ENCODE data around the gene UBASH3A. TPM values are rescaled to one million over a fixed set of nuclear protein-coding genes. Genes with fewer than 3 reads are reported as not detected.

The UBASH3A gene
- polyA plus RNA-seq, 2 of the 4 experiments (the other 2 are of a cell fraction), result not detected

DNA sequence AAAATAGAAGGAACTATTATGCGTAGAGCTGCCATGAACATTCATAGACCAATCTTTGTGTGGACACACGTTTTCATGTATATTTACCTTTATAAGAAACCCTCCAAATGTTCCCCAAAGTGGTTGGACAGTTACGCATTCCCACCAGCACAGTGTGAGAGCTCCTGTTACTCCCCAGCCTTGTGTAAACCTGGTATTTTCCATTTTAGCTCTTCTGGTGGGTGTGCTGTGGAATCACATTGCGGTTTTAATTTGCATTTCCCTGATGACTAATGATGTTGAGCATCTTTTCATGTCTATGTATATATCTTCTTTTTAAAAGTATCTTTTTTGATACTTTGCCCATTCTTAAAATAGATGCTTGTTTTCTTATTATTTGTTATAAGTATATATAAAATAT lies 3.2 kb upstream of the UBASH3A start:
- TF ChIP-seq, protein P1, sequence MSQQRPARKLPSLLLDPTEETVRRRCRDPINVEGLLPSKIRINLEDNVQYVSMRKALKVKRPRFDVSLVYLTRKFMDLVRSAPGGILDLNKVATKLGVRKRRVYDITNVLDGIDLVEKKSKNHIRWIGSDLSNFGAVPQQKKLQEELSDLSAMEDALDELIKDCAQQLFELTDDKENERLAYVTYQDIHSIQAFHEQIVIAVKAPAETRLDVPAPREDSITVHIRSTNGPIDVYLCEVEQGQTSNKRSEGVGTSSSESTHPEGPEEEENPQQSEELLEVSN (IDR thresholded peaks at IDR 0.05; ENCODE audit: borderline replicate concordance, low read depth), result no peak
- Histone ChIP-seq H3K9me3 (no peaks in the 10 kb centered on the region), H3K27ac (no peak overlapping the region), H3K4me1 (no peaks in the 10 kb centered on the region), H3K4me3 (no peak overlapping the region), H3K4me2 (no peak overlapping the region)
- ChIA-PET CTCF (interaction anchor here (2.2 kb wide), 1 partner anchor 11 kb away, joined by 6 read pairs; no protein-coding TSS in a partner anchor), POLR2A (no interaction called here)
- DNase-seq (ENCODE audit: low read depth in 1 of 2, low spot score in 1 of 2) (no peak), ATAC-seq (no peak), FAIRE-seq (no peak)
- 58% methylated on average over 4 of the region's 4 CpGs for whole genome bisulfite sequencing (ENCODE audit: missing lambda C conversion rate)

DNA sequence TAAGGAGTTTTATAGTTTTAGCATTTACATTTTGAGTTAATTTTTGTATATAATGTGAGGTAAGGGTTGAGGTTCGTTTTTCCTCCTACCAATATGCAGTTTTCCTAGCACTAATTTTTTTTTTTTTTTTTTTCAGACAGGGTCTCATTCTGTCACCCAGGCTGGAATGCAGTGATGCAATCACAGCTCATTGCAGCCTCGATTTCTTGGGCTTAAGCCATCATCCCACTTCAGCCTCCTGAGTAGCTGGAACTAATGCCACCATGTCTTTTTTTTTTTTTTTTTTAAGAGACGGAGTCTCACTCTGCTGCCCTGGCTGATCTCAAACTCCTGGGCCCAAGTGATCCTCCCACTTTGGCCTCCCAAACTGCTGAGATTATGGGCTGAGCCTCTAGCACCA lies 2.5 kb upstream of the UBASH3A start:
- no peak overlapping the region for H3K4me2 ChIP-seq
- TF ChIP-seq, protein P2, sequence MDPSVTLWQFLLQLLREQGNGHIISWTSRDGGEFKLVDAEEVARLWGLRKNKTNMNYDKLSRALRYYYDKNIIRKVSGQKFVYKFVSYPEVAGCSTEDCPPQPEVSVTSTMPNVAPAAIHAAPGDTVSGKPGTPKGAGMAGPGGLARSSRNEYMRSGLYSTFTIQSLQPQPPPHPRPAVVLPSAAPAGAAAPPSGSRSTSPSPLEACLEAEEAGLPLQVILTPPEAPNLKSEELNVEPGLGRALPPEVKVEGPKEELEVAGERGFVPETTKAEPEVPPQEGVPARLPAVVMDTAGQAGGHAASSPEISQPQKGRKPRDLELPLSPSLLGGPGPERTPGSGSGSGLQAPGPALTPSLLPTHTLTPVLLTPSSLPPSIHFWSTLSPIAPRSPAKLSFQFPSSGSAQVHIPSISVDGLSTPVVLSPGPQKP (IDR thresholded peaks at IDR 0.05; ENCODE audit: low read depth, low read length), result no peak
- TF ChIP-seq FOSB (CRISPR knock-in tag; IDR thresholded peaks at IDR 0.05), result no peak
- no peak for TF ChIP-seq HOXB5 (CRISPR knock-in tag; IDR thresholded peaks at IDR 0.05)
- TF ChIP-seq NFE2L2 (conservative IDR thresholded peaks at IDR 0.05; ENCODE audit: low read length), result no peak
- TF ChIP-seq, protein P3, sequence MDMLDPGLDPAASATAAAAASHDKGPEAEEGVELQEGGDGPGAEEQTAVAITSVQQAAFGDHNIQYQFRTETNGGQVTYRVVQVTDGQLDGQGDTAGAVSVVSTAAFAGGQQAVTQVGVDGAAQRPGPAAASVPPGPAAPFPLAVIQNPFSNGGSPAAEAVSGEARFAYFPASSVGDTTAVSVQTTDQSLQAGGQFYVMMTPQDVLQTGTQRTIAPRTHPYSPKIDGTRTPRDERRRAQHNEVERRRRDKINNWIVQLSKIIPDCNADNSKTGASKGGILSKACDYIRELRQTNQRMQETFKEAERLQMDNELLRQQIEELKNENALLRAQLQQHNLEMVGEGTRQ (IDR thresholded peaks at IDR 0.05), result no peak
- no peak for TF ChIP-seq TFCP2L1 (CRISPR knock-in tag; IDR thresholded peaks at IDR 0.05)
- TF ChIP-seq NR3C1 (IDR thresholded peaks at IDR 0.05), result no peak
- TF ChIP-seq RARB (CRISPR knock-in tag; IDR thresholded peaks at IDR 0.05), result no peak
- TF ChIP-seq, protein P4, sequence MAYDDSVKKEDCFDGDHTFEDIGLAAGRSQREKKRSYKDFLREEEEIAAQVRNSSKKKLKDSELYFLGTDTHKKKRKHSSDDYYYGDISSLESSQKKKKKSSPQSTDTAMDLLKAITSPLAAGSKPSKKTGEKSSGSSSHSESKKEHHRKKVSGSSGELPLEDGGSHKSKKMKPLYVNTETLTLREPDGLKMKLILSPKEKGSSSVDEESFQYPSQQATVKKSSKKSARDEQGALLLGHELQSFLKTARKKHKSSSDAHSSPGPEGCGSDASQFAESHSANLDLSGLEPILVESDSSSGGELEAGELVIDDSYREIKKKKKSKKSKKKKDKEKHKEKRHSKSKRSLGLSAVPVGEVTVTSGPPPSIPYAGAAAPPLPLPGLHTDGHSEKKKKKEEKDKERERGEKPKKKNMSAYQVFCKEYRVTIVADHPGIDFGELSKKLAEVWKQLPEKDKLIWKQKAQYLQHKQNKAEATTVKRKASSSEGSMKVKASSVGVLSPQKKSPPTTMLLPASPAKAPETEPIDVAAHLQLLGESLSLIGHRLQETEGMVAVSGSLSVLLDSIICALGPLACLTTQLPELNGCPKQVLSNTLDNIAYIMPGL (CRISPR knock-in tag; IDR thresholded peaks at IDR 0.05; ENCODE audit: borderline replicate concordance), result no peak
- no peak for TF ChIP-seq MYC (IDR thresholded peaks at IDR 0.05; ENCODE audit: borderline replicate concordance, low read length)
- TF ChIP-seq RAD21 (conservative IDR thresholded peaks at IDR 0.05 in 1 of 2, IDR thresholded peaks at IDR 0.05 in 1 of 2), result no peak
- TF ChIP-seq CBX8 (IDR thresholded peaks at IDR 0.05), result no peak
- no peak for TF ChIP-seq JUNB (IDR thresholded peaks at IDR 0.05)
- TF ChIP-seq HDAC2 (IDR thresholded peaks at IDR 0.05), result no peak
- no peak for TF ChIP-seq PHF8 (IDR thresholded peaks at IDR 0.05; ENCODE audit: borderline replicate concordance, low read depth)
- H3K4me1 ChIP-seq, result no peaks in the 10 kb centered on the region
- ChIA-PET POLR2A (no interaction called here), CTCF (interaction anchor here (0.7 to 2.2 kb wide), 2 partner anchors 7 to 11 kb away, joined by 3 to 6 read pairs; no protein-coding TSS in a partner anchor)
- ATAC-seq (no peak), FAIRE-seq (no peak), DNase-seq (ENCODE audit: low read depth in 1 of 2, low spot score in 1 of 2) (no peak)
- no peaks in the 10 kb centered on the region for H3K9me3 ChIP-seq
- no peak overlapping the region for H3K27ac ChIP-seq
- H3K4me3 ChIP-seq, result no peak overlapping the region
- 33% methylated on average over 3 of the region's 3 CpGs for WGBS (ENCODE audit: missing lambda C conversion rate)

DNA sequence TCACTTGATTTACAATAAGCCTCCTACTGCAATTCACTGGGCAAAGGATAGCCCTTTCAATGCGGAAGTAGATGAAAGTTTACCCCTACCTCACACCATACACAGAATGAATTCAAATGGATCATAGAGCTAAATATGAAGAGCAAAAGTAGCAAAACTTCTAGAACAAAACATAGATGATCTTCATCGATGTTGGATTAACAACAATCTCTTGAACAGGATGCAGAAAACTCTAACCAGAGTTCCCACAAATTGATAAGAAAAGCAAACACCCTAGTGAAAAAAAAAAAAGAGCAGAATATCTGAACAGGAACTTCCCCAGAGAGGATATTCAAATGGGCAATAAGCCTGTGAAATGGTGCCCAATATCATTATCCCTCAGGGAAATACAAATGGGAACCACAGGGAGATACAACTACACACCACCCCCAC lies 1.9 kb upstream of the UBASH3A start:
- no peak overlapping the region for H3K4me2 ChIP-seq
- no peak for ATAC-seq
- H3K27ac ChIP-seq, result no peak overlapping the region
- ChIA-PET CTCF (interaction anchor here (0.7 kb wide), 1 partner anchor 8 kb away, joined by 3 read pairs; no protein-coding TSS in a partner anchor), POLR2A (no interaction called here)
- TF ChIP-seq MYC (IDR thresholded peaks at IDR 0.05; ENCODE audit: borderline replicate concordance, low read length) (no peak), EHMT2 (IDR thresholded peaks at IDR 0.05; ENCODE audit: low read depth) (no peak), HOXB5 (CRISPR knock-in tag; IDR thresholded peaks at IDR 0.05) (no peak), RAD21 (conservative IDR thresholded peaks at IDR 0.05 in 1 of 2, IDR thresholded peaks at IDR 0.05 in 1 of 2) (no peak), SREBF2 (IDR thresholded peaks at IDR 0.05) (no peak), POLR2AphosphoS2 (conservative IDR thresholded peaks at IDR 0.05; ENCODE audit: low read length) (no peak), RFX5 (IDR thresholded peaks at IDR 0.05) (no peak), ZSCAN20 (CRISPR knock-in tag; IDR thresholded peaks at IDR 0.05) (no peak), NR3C1 (IDR thresholded peaks at IDR 0.05) (no peak), TFCP2L1 (CRISPR knock-in tag; IDR thresholded peaks at IDR 0.05) (no peak), CHD2 (IDR thresholded peaks at IDR 0.05; ENCODE audit: low read length, partially characterized antibody) (no peak), JUNB (IDR thresholded peaks at IDR 0.05) (no peak), ZFP36 (IDR thresholded peaks at IDR 0.05; ENCODE audit: borderline replicate concordance, partially characterized antibody) (no peak), RNF2 (IDR thresholded peaks at IDR 0.05; ENCODE audit: borderline replicate concordance, low read depth) (no peak), CBX8 (IDR thresholded peaks at IDR 0.05) (no peak), EHF (CRISPR knock-in tag; IDR thresholded peaks at IDR 0.05) (no peak), POLR2A (IDR thresholded peaks at IDR 0.05; ENCODE audit: low read length) (no peak)
- TF ChIP-seq, protein P5, sequence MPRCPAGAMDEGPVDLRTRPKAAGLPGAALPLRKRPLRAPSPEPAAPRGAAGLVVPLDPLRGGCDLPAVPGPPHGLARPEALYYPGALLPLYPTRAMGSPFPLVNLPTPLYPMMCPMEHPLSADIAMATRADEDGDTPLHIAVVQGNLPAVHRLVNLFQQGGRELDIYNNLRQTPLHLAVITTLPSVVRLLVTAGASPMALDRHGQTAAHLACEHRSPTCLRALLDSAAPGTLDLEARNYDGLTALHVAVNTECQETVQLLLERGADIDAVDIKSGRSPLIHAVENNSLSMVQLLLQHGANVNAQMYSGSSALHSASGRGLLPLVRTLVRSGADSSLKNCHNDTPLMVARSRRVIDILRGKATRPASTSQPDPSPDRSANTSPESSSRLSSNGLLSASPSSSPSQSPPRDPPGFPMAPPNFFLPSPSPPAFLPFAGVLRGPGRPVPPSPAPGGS (IDR thresholded peaks at IDR 0.05), result no peak
- TF ChIP-seq, protein P3 (IDR thresholded peaks at IDR 0.05), result no peak
- TF ChIP-seq, protein P6, sequence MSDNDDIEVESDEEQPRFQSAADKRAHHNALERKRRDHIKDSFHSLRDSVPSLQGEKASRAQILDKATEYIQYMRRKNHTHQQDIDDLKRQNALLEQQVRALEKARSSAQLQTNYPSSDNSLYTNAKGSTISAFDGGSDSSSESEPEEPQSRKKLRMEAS (IDR thresholded peaks at IDR 0.05), result no peak
- 42% methylated on average over 2 of the region's 2 CpGs for WGBS (ENCODE audit: missing lambda C conversion rate)
- H3K9me3 ChIP-seq, result no peaks in the 10 kb centered on the region
- no peak for DNase-seq (ENCODE audit: low read depth in 1 of 2, low spot score in 1 of 2)
- H3K4me1 ChIP-seq, result no peaks in the 10 kb centered on the region
- FAIRE-seq, result no peak
- no peak overlapping the region for H3K4me3 ChIP-seq

Measured in A549 (cell line).